ENCODE data around the gene CREBL2. TPM values are rescaled to one million over a fixed set of nuclear protein-coding genes. Genes with fewer than 3 reads are reported as not detected.

Gene CREBL2
- total and polyA plus RNA-seq, 2 of the 13 experiments (the other 11 are each of a cell fraction or from before 2014, with no cell fraction given), result 6.9 to 8.4 TPM

DNA sequence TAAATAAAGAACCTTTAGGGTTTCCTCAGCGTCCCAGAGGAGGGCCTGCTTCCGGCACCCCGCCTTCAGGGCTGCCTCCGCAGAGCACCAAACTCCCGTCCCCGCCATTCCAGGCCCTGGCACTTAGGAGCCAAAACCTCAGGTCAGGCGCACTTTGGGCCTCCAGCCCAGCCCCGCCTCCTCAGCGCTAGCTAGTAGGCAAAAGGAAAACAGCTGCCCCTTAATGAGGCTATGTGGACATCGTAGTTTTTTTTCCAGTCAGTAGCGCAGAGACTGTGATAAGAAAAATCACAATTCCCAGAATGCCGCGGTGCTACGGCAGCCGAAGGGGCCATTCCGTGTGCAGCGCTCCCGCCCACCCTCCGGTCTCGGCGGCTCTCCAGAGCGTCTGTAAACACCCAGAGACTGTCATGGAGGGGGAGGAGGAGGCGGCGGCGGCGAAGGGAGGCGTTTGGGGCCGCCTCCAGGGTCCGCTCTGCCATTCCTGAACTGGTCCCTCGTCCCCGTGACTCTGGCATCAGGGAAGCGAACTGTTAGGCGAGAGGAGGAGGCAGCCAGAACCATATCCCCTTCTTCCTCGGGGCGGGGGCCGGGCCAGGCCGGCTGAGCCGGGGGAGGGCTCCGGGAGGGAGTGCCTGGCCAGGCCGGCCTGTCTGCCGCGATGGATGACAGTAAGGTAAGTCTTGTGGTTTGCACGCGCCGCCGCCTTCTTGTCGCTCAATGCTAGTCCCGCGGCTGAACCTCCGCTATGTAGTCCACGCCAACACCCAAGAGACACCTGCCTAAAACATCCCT is at the start of gene CREBL2 (continued):
- TF ChIP-seq, protein P1, sequence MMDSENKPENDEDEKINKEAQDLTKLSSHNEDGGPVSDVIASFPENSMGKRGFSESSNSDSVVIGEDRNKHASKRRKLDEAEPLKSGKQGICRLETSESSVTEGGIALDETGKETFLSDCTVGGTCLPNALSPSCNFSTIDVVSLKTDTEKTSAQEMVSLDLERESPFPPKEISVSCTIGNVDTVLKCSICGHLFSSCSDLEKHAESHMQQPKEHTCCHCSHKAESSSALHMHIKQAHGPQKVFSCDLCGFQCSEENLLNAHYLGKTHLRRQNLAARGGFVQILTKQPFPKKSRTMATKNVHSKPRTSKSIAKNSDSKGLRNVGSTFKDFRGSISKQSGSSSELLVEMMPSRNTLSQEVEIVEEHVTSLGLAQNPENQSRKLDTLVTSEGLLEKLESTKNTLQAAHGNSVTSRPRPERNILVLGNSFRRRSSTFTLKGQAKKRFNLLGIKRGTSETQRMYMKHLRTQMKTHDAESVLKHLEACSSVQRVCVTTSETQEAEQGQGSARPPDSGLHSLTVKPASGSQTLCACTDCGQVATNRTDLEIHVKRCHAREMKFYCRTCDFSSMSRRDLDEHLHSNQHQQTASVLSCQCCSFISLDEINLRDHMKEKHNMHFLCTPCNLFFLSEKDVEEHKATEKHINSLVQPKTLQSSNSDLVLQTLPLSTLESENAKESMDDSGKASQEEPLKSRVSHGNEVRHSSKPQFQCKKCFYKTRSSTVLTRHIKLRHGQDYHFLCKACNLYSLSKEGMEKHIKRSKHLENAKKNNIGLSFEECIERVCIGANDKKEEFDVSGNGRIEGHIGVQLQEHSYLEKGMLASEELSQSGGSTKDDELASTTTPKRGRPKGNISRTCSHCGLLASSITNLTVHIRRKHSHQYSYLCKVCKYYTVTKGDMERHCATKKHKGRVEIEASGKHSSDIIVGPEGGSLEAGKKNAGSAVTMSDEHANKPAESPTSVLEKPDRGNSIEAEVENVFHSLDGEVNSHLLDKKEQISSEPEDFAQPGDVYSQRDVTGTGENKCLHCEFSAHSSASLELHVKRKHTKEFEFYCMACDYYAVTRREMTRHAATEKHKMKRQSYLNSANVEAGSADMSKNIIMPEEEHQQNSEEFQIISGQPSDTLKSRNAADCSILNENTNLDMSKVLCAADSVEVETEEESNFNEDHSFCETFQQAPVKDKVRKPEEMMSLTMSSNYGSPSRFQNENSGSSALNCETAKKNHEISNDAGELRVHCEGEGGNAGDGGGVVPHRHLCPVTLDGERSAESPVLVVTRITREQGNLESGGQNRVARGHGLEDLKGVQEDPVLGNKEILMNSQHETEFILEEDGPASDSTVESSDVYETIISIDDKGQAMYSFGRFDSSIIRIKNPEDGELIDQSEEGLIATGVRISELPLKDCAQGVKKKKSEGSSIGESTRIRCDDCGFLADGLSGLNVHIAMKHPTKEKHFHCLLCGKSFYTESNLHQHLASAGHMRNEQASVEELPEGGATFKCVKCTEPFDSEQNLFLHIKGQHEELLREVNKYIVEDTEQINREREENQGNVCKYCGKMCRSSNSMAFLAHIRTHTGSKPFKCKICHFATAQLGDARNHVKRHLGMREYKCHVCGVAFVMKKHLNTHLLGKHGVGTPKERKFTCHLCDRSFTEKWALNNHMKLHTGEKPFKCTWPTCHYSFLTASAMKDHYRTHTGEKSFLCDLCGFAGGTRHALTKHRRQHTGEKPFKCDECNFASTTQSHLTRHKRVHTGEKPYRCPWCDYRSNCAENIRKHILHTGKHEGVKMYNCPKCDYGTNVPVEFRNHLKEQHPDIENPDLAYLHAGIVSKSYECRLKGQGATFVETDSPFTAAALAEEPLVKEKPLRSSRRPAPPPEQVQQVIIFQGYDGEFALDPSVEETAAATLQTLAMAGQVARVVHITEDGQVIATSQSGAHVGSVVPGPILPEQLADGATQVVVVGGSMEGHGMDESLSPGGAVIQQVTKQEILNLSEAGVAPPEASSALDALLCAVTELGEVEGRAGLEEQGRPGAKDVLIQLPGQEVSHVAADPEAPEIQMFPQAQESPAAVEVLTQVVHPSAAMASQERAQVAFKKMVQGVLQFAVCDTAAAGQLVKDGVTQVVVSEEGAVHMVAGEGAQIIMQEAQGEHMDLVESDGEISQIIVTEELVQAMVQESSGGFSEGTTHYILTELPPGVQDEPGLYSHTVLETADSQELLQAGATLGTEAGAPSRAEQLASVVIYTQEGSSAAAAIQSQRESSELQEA (CRISPR knock-in tag; IDR thresholded peaks at IDR 0.05; ENCODE audit: not compliant biosample characterization), result no peak
- TF ChIP-seq, protein P2, sequence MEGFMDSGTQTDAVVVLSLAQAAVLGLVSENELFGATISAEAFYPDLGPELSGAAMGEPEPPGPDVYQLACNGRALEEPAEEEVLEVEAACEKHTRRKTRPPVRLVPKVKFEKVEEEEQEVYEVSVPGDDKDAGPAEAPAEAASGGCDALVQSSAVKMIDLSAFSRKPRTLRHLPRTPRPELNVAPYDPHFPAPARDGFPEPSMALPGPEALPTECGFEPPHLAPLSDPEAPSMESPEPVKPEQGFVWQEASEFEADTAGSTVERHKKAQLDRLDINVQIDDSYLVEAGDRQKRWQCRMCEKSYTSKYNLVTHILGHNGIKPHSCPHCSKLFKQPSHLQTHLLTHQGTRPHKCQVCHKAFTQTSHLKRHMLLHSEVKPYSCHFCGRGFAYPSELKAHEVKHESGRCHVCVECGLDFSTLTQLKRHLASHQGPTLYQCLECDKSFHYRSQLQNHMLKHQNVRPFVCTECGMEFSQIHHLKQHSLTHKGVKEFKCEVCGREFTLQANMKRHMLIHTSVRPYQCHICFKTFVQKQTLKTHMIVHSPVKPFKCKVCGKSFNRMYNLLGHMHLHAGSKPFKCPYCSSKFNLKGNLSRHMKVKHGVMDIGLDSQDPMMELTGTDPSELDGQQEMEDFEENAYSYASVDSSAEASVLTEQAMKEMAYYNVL (CRISPR knock-in tag; IDR thresholded peaks at IDR 0.05; ENCODE audit: borderline replicate concordance), result peak; percentile 50; the same call in 1 of the 2 replicates
- TF ChIP-seq TBL1XR1 (IDR thresholded peaks at IDR 0.05; ENCODE audit: borderline replicate concordance, low read length, partially characterized antibody) (peak; percentile 83), RARG (CRISPR knock-in tag; IDR thresholded peaks at IDR 0.05; ENCODE audit: low read depth) (no peak), SP5 (CRISPR knock-in tag; IDR thresholded peaks at IDR 0.05; ENCODE audit: borderline replicate concordance, low read depth) (peak; percentile 95), MEIS2 (CRISPR knock-in tag; IDR thresholded peaks at IDR 0.05) (peak; percentile 69; the same call in 1 of the 2 replicates), RNF2 (conservative IDR thresholded peaks at IDR 0.05; ENCODE audit: low read depth) (0 out of 2 replicates have a peak, but pooled peaks have one; percentile 30)
- TF ChIP-seq, protein P3, sequence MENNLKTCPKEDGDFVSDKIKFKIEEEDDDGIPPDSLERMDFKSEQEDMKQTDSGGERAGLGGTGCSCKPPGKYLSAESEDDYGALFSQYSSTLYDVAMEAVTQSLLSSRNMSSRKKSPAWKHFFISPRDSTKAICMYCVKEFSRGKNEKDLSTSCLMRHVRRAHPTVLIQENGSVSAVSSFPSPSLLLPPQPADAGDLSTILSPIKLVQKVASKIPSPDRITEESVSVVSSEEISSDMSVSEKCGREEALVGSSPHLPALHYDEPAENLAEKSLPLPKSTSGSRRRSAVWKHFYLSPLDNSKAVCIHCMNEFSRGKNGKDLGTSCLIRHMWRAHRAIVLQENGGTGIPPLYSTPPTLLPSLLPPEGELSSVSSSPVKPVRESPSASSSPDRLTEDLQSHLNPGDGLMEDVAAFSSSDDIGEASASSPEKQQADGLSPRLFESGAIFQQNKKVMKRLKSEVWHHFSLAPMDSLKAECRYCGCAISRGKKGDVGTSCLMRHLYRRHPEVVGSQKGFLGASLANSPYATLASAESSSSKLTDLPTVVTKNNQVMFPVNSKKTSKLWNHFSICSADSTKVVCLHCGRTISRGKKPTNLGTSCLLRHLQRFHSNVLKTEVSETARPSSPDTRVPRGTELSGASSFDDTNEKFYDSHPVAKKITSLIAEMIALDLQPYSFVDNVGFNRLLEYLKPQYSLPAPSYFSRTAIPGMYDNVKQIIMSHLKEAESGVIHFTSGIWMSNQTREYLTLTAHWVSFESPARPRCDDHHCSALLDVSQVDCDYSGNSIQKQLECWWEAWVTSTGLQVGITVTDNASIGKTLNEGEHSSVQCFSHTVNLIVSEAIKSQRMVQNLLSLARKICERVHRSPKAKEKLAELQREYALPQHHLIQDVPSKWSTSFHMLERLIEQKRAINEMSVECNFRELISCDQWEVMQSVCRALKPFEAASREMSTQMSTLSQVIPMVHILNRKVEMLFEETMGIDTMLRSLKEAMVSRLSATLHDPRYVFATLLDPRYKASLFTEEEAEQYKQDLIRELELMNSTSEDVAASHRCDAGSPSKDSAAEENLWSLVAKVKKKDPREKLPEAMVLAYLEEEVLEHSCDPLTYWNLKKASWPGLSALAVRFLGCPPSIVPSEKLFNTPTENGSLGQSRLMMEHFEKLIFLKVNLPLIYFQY (CRISPR knock-in tag; IDR thresholded peaks at IDR 0.05; ENCODE audit: borderline replicate concordance), result peak; percentile 64; the same call in 1 of the 2 replicates
- TF ChIP-seq, protein P4, sequence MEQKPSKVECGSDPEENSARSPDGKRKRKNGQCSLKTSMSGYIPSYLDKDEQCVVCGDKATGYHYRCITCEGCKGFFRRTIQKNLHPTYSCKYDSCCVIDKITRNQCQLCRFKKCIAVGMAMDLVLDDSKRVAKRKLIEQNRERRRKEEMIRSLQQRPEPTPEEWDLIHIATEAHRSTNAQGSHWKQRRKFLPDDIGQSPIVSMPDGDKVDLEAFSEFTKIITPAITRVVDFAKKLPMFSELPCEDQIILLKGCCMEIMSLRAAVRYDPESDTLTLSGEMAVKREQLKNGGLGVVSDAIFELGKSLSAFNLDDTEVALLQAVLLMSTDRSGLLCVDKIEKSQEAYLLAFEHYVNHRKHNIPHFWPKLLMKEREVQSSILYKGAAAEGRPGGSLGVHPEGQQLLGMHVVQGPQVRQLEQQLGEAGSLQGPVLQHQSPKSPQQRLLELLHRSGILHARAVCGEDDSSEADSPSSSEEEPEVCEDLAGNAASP (CRISPR knock-in tag; IDR thresholded peaks at IDR 0.05; ENCODE audit: borderline replicate concordance), result peak; percentile 70

Data from HepG2 (cell line).